Keratinocyte (primary cell): ENCODE data around the gene FTO. TPM values are rescaled to one million over a fixed set of nuclear protein-coding genes. Genes with fewer than 3 reads are reported as not detected.
"Not testable (repeated sequence)": the region's sequence is repeated elsewhere in the genome, so short reads cannot be mapped to it uniquely, and the experiment has no call there.

Source experiments
- DNase-seq: peaks from one replicate; pipeline ENCODE4 v3.0.0-alpha.2; 2011; ENCODE audit warnings: low read depth, missing footprints, low spot score
- FAIRE-seq: peaks from 2 replicates; lab custom pipeline; 2011; peaks lifted over from hg19 to GRCh38; lab: Jason Lieb, UNC
- H2AFZ ChIP-seq: 2 replicates; pipeline ENCODE4 v1.6.0; 2012; ENCODE audit warnings: low read length, control low read depth, inconsistent platforms; ENCODE audit not compliant: control insufficient read depth
- H3K27ac ChIP-seq: 2 replicates; pipeline ENCODE4 v1.5.1; 2011; ENCODE audit warnings: low read length; ENCODE audit not compliant: control insufficient read depth, insufficient read depth
- H3K27me3 ChIP-seq: 3 replicates; pipeline ENCODE4 v1.6.0; 2011; ENCODE audit warnings: low read length; ENCODE audit not compliant: control insufficient read depth, insufficient read depth; ENCODE audit errors: extremely low read depth
- H3K36me3 ChIP-seq, 2 experiments: 2 replicates in 1 of 2; 3 replicates in 1 of 2; pipeline ENCODE4 v1.5.1; 2011; ENCODE audit warnings: low read length in 2 of 2, mild to moderate bottlenecking in 1 of 2; ENCODE audit not compliant: control insufficient read depth in 2 of 2, insufficient read depth in 2 of 2; ENCODE audit errors: extremely low read depth in 1 of 2
- H3K4me1 ChIP-seq: 3 replicates; pipeline ENCODE4 v1.5.1; 2011; ENCODE audit warnings: low read length; ENCODE audit not compliant: control insufficient read depth, insufficient read depth; ENCODE audit errors: extremely low read depth
- H3K4me2 ChIP-seq: 3 replicates; pipeline ENCODE4 v1.6.0; 2011; ENCODE audit warnings: low read depth, low read length; ENCODE audit not compliant: control insufficient read depth, insufficient read depth; ENCODE audit errors: extremely low read depth
- H3K4me3 ChIP-seq, 3 experiments: fragments of 200-600 bp in 1 of 3; sonication (generic) in 1 of 3; 2 replicates in 2 of 3; 3 replicates in 1 of 3; pipeline ENCODE4 v1.5.1; 2011 to 2016; ENCODE audit warnings: low read length in 3 of 3, mild to moderate bottlenecking in 3 of 3, control low read depth in 2 of 3, inconsistent platforms in 1 of 3, low read depth in 1 of 3, mixed read lengths in 1 of 3, mixed run types in 1 of 3, moderate library complexity in 1 of 3; ENCODE audit not compliant: control insufficient read depth in 2 of 3, insufficient read depth in 2 of 3; ENCODE audit errors: extremely low read depth in 1 of 3
- H3K79me2 ChIP-seq: 2 replicates; pipeline ENCODE4 v1.6.0; 2012; ENCODE audit warnings: low read length; ENCODE audit not compliant: control insufficient read depth, insufficient read depth
- H3K9ac ChIP-seq: 3 replicates; pipeline ENCODE4 v1.6.0; 2011; ENCODE audit warnings: low read length; ENCODE audit not compliant: control insufficient read depth, insufficient read depth; ENCODE audit errors: extremely low read depth
- H3K9me1 ChIP-seq: 3 replicates; pipeline ENCODE4 v1.6.0; 2011; ENCODE audit warnings: low read length; ENCODE audit not compliant: control insufficient read depth, insufficient read depth; ENCODE audit errors: extremely low read depth
- H3K9me3 ChIP-seq: 2 replicates; pipeline ENCODE4 v1.5.1; 2012; ENCODE audit warnings: low read depth, low read length; ENCODE audit not compliant: control insufficient read depth
- H4K20me1 ChIP-seq: 3 replicates; pipeline ENCODE4 v1.6.0; 2011; ENCODE audit warnings: low read length; ENCODE audit not compliant: control insufficient read depth, insufficient read depth; ENCODE audit errors: extremely low read depth
- CTCF ChIP-seq, 3 experiments: IDR thresholded peaks in 1 of 3; conservative IDR thresholded peaks in 1 of 3; optimal IDR thresholded peaks in 1 of 3; 2 replicates in 2 of 3; 3 replicates in 1 of 3; pipeline versions ENCODE3 to v1.5.1; 2011; ENCODE audit warnings: low read length in 3 of 3, mild to moderate bottlenecking in 3 of 3, moderate library complexity in 2 of 3, control low read depth in 1 of 3, inconsistent platforms in 1 of 3; ENCODE audit not compliant: insufficient read depth in 2 of 3; ENCODE audit errors: extremely low read depth in 1 of 3
- EZH2 ChIP-seq: IDR thresholded peaks from one replicate; pipeline ENCODE4 v1.6.1; 2012; ENCODE audit warnings: inconsistent platforms, mild to moderate bottlenecking, low read length, moderate library complexity
- dilution Hi-C: fragments of 300-500 bp; cut with MboI; formaldehyde crosslinking; loops from one replicate; pipeline ENCODE4 v1.7.0; 2020; ENCODE audit warnings: low sequenced_read_pairs; ENCODE audit not compliant: extremely low pct_ligation_motif_present
- polyA plus RNA-seq, 5 experiments: library from polyadenylated mRNA; depleted of rRNA in 3 of 5; stranded (reverse) in 3 of 5; stranded (forward) in 1 of 5; unstranded in 1 of 5; fragments of >200 nt; gene quantifications; 1 replicate in 1 of 5; 2 replicates in 3 of 5; 3 replicates in 1 of 5; pipeline versions ENCODE4 v1.2.1 to v1.2.3, GENCODE V29; 2011 to 2012; ENCODE audit warnings: missing spikeins in 2 of 5, low read depth in 1 of 5, low replicate concordance in 1 of 5

Gene FTO
- polyA plus RNA-seq, 1 donor (not counting 4 experiments of a cell fraction or from before 2014, with no cell fraction given): 56.4 TPM

GRCh38 chr16:54178478-54178976 is 474.6 kb downstream of the FTO start:
- FAIRE-seq (no peak), DNase-seq (no peak)
- Histone ChIP-seq H3K4me2 (no peak overlapping the region), H3K9me3 (no peaks in the 10 kb centered on the region), H3K9ac (no peak overlapping the region), H3K79me2 (no peaks in the 10 kb centered on the region), H3K9me1 (no peaks in the 10 kb centered on the region), H2AFZ (no peak overlapping the region), H3K36me3 (no peaks in the 10 kb centered on the region), H3K27me3 (no peaks in the 10 kb centered on the region), H3K4me3 (no peak overlapping the region), H3K27ac (no peak overlapping the region), H4K20me1 (no peaks in the 10 kb centered on the region), H3K4me1 (no peaks in the 10 kb centered on the region)
- TF ChIP-seq EZH2 (no peak), CTCF (optimal IDR thresholded peaks at IDR 0.05 in 1 of 3, IDR thresholded peaks at IDR 0.05 in 1 of 3, conservative IDR thresholded peaks at IDR 0.05 in 1 of 3; ENCODE audit: extremely low read depth in 1 of 3, insufficient read depth in 2 of 3, low read length in 3 of 3) (no peak)
- dilution Hi-C loops: no loop called here

- no peak for FAIRE-seq
- TF ChIP-seq CTCF (optimal IDR thresholded peaks at IDR 0.05 in 1 of 3, IDR thresholded peaks at IDR 0.05 in 1 of 3, conservative IDR thresholded peaks at IDR 0.05 in 1 of 3; ENCODE audit: extremely low read depth in 1 of 3, insufficient read depth in 2 of 3, low read length in 3 of 3) (no peak), EZH2 (no peak)
Observed at GRCh38 chr16:54180421-54181359, 476.7 kb downstream of the FTO start.

DNA sequence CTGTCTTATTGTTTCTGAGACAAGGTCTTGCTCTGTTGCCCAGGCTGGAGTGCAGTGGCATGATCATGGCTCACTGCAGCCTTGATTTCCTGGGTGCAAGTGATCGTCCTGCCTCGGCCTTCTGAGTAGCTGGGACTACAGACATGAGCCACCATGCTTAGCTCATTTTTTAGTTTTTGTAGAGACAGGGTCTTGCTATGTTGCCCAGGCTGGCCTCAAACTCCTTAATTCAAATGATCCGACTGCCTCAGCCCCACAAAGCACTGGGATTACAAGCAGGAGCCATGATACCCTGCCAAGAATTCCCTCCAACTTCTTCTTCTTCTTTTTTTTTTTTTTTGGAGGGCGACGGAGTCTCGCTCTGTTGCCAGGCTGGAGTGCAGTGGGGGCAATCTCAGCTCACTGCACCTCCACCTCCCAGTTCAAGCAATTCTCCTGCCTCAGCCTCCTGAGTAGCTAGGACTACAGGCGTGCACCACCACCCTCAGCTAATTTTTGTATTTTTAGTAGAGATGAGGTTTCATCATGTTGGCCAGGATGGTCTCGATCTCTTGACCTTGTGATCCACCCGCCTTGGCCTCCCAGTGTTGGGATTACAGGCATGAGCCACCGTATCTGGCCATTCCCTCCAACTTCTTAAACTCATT is 477.9 kb downstream of the FTO start:
- H3K4me1 ChIP-seq, H3K27ac ChIP-seq, dilution Hi-C loops, FAIRE-seq, H3K36me3 ChIP-seq, H3K9me3 ChIP-seq, DNase-seq, H3K9me1 ChIP-seq, H4K20me1 ChIP-seq, H2AFZ ChIP-seq, H3K4me2 ChIP-seq, H3K9ac ChIP-seq, H3K4me3 ChIP-seq, H3K27me3 ChIP-seq, H3K79me2 ChIP-seq: not testable (repeated sequence)

More at GRCh38 chr16:54180421-54181359, 476.7 kb downstream of the FTO start:
- H3K36me3 ChIP-seq: no peaks in the 10 kb centered on the region
- DNase-seq: no peak
- no peaks in the 10 kb centered on the region for H4K20me1 ChIP-seq
- H3K9ac ChIP-seq: no peak overlapping the region
- H3K4me2 ChIP-seq: no peak overlapping the region
- dilution Hi-C loops: no loop called here
- no peaks in the 10 kb centered on the region for H3K79me2 ChIP-seq
- no peaks in the 10 kb centered on the region for H3K9me3 ChIP-seq
- no peaks in the 10 kb centered on the region for H3K4me1 ChIP-seq
- H3K27ac ChIP-seq: no peak overlapping the region
- no peaks in the 10 kb centered on the region for H3K9me1 ChIP-seq
- no peak overlapping the region for H3K4me3 ChIP-seq
- H3K27me3 ChIP-seq: no peaks in the 10 kb centered on the region
- H2AFZ ChIP-seq: no peak overlapping the region
